Natural killer cell (primary cell): ENCODE results near the gene CMC2. TPM values are rescaled to one million over a fixed set of nuclear protein-coding genes. Genes with fewer than 3 reads are reported as not detected.

Experiments used
- ATAC-seq, 3 donors: fragments of 150-1000 bp in 2 of 3; fragments of 200-7000 bp in 1 of 3; cut with Tn5 transposase; 1 replicate in 1 of 3; 2 replicates in 2 of 3; pipeline ENCODE4 v1.10.0; 2021; ENCODE audit warnings: mild to moderate bottlenecking in 2 of 3, moderate library complexity in 2 of 3
- DNase-seq, 2 donors: peaks; one replicate each; pipeline versions ENCODE4 v3.0.0 to v3.0.0-alpha.2; 2013 to 2021; ENCODE audit warnings: mixed read lengths in 1 of 2
- H3K27ac ChIP-seq: one replicate; pipeline ENCODE4 v1.5.1; 2013; ENCODE audit warnings: mild to moderate bottlenecking, low read length
- H3K27me3 ChIP-seq: one replicate; pipeline ENCODE4 v1.6.1; 2013; ENCODE audit warnings: low read length; ENCODE audit not compliant: control insufficient read depth, insufficient read depth
- H3K36me3 ChIP-seq: one replicate; pipeline ENCODE4 v1.6.1; 2013; ENCODE audit warnings: low read length; ENCODE audit not compliant: control insufficient read depth, insufficient read depth
- H3K4me1 ChIP-seq: one replicate; pipeline ENCODE4 v1.6.1; 2013; ENCODE audit warnings: low read length; ENCODE audit not compliant: control insufficient read depth, insufficient read depth
- H3K4me3 ChIP-seq: one replicate; pipeline ENCODE4 v1.5.1; 2013; ENCODE audit warnings: low read length
- H3K9me3 ChIP-seq: one replicate; pipeline ENCODE4 v1.6.1; 2013; ENCODE audit warnings: low read length; ENCODE audit not compliant: control insufficient read depth, insufficient read depth
- H3K27ac Mint-ChIP-seq, 2 donors: one replicate each; pipeline ENCODE4 v1.8.0; 2022; ENCODE audit warnings: mild to moderate bottlenecking in 2 of 2, mixed read lengths in 2 of 2, moderate library complexity in 1 of 2
- H3K27me3 Mint-ChIP-seq, 2 donors: one replicate each; pipeline ENCODE4 v1.8.0; 2022; ENCODE audit warnings: low read depth in 2 of 2, mixed read lengths in 2 of 2
- H3K36me3 Mint-ChIP-seq: one replicate; pipeline ENCODE4 v1.8.0; 2022; ENCODE audit warnings: mixed read lengths
- H3K4me1 Mint-ChIP-seq, 2 donors: one replicate each; pipeline ENCODE4 v1.8.0; 2022; ENCODE audit warnings: mixed read lengths in 2 of 2
- H3K4me3 Mint-ChIP-seq: one replicate; pipeline ENCODE4 v1.8.0; 2022; ENCODE audit warnings: mild to moderate bottlenecking, moderate library complexity, mixed read lengths
- H3K9me3 Mint-ChIP-seq, 2 donors: one replicate each; pipeline ENCODE4 v1.8.0; 2022; ENCODE audit warnings: mixed read lengths in 2 of 2
- WGBS: methylation state at CpG from one replicate; pipeline ENCODE4 v1.1.7; 2013; ENCODE audit warnings: missing lambda C conversion rate; ENCODE audit not compliant: insufficient coverage; 5-methylcytosine and 5-hydroxymethylcytosine counted together
- intact Hi-C: fragments of 100-400 bp; cut with micrococcal nuclease; formaldehyde crosslinking; loops from one replicate; pipeline ENCODE4 v1.14.2; 2022
- total RNA-seq, 4 donors: library from RNA; stranded (reverse); fragments of 120-200 nt in 1 of 4; gene quantifications; one replicate each; pipeline versions ENCODE4 v1.2.3 to v1.2.4, GENCODE V29; 2013 to 2022
- TF ChIP-seq, protein P1 (sequence below): fragments of 200-600 bp; IDR thresholded peaks from one replicate; pipeline ENCODE4 v1.8.0; 2022; ENCODE audit warnings: antibody characterized with exemption

CMC2 gene
- total RNA-seq, 3 donors from 2014 or later (not counting 1 experiment from before 2014, with no cell fraction given): 52.3 to 63.5 (median 63.2) TPM

DNA sequence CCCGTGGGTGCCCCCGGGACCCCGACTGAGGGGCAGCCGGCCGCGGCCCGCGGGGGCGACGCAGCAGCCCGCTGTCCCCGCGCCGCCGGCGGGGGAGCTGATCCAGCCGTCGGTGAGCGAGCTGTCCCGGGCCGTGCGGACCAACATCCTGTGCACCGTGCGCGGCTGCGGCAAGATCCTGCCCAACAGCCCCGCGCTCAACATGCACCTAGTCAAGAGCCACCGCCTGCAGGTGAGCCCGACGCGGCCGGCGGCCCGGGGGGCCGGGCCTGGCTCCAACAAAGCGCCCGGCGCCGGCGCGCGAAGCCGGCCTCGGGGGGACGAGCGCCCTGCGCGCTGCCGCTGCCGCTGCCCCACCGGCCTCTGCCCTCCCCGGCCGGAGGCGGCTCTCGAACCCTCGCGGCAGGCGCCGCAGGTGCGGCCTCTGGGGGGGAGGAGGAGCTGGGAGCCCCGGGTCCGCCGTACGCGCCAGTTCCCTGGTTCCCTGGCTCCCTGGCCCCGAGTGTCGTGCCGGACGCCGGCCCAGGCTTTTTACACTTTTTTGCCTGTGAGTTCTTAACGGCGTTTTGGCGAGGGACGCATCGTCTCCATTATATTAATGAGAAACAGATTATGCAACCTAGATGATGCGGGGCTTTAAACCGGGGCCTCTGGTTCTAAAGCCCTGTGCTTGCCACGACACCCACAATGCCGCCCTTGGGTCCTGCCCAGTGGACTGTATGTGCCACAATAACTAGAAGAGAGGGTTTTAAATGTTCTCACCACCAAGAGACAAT, 29.5 kb upstream of the CMC2 start:
- DNase-seq (peak in 1 of 2 donors; percentile 70), ATAC-seq (peak; percentile 49 to 66 (median 63))
- H3K4me1 Mint-ChIP-seq: peaks cover 24 to 26% of the 10 kb centered on the region in 2 donors
- intact Hi-C loops: loop anchor here (1.0 kb wide), 3 partner anchors 32 to 60 kb away; partner anchors contain the start of gene GCSH
- under 1% methylated on average over 80 of the region's 80 CpGs for WGBS
- no peaks in the 10 kb centered on the region for H3K27me3 Mint-ChIP-seq
- Histone ChIP-seq H3K4me3 (peak overlapping the region; percentile 38), H3K27me3 (no peaks in the 10 kb centered on the region), H3K9me3 (no peaks in the 10 kb centered on the region), H3K27ac (no peak overlapping the region), H3K36me3 (peaks cover under 1% of the 10 kb centered on the region), H3K4me1 (peaks cover 15% of the 10 kb centered on the region)
- H3K4me3 Mint-ChIP-seq: peak overlapping the region; percentile 86
- TF ChIP-seq, protein P1, sequence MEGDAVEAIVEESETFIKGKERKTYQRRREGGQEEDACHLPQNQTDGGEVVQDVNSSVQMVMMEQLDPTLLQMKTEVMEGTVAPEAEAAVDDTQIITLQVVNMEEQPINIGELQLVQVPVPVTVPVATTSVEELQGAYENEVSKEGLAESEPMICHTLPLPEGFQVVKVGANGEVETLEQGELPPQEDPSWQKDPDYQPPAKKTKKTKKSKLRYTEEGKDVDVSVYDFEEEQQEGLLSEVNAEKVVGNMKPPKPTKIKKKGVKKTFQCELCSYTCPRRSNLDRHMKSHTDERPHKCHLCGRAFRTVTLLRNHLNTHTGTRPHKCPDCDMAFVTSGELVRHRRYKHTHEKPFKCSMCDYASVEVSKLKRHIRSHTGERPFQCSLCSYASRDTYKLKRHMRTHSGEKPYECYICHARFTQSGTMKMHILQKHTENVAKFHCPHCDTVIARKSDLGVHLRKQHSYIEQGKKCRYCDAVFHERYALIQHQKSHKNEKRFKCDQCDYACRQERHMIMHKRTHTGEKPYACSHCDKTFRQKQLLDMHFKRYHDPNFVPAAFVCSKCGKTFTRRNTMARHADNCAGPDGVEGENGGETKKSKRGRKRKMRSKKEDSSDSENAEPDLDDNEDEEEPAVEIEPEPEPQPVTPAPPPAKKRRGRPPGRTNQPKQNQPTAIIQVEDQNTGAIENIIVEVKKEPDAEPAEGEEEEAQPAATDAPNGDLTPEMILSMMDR: no peak
- H3K27ac Mint-ChIP-seq: peak overlapping the region; percentile 45 to 55
- no peaks in the 10 kb centered on the region for H3K9me3 Mint-ChIP-seq
- H3K36me3 Mint-ChIP-seq: no peaks in the 10 kb centered on the region

GRCh38 chr16:81035398-81035974, 28.8 kb upstream of the CMC2 start, which contains the start of gene ATMIN:
ATMIN (plus strand) TSS chr16:81035842; CDS start chr16:81035871, 29 bp downstream.
- H3K9me3 Mint-ChIP-seq: no peaks in the 10 kb centered on the region
- no peaks in the 10 kb centered on the region for H3K9me3 ChIP-seq
- H3K27me3 ChIP-seq: no peaks in the 10 kb centered on the region
- 6% methylated on average over 54 of the region's 54 CpGs for WGBS
- peak within 1 kb of the TSS; percentile 86 for H3K4me3 Mint-ChIP-seq
- TF ChIP-seq, protein P1: peak; percentile 98
- intact Hi-C loops: loop anchor here (1.0 kb wide), 2 partner anchors 31 to 61 kb away; partner anchors contain the start of gene GCSH
- peaks cover 15% of the 10 kb centered on the region for H3K4me1 ChIP-seq
- ATAC-seq (peak; percentile 98), DNase-seq (peak; percentile 89 to 95)
- H3K27ac ChIP-seq: no peak within 1 kb of the TSS
- no peaks in the 10 kb centered on the region for H3K36me3 Mint-ChIP-seq
- peaks cover 24 to 26% of the 10 kb centered on the region in 2 donors for H3K4me1 Mint-ChIP-seq
- peak within 1 kb of the TSS; percentile 45 to 55 for H3K27ac Mint-ChIP-seq
- H3K27me3 Mint-ChIP-seq: no peaks in the 10 kb centered on the region
- H3K4me3 ChIP-seq: peak within 1 kb of the TSS; percentile 38
- no peaks in the 10 kb centered on the region for H3K36me3 ChIP-seq

GRCh38 chr16:81029930-81030604, 23.4 kb upstream of the CMC2 start:
- Mint-ChIP-seq H3K4me3 (no peak overlapping the region), H3K27ac (no peak overlapping the region), H3K27me3 (no peaks in the 10 kb centered on the region), H3K4me1 (no peaks in the 10 kb centered on the region), H3K9me3 (no peaks in the 10 kb centered on the region), H3K36me3 (no peaks in the 10 kb centered on the region)
- H3K27me3 ChIP-seq: no peaks in the 10 kb centered on the region
- DNase-seq: no peak
- TF ChIP-seq, protein P1: no peak
- 91% methylated on average over 9 of the region's 11 CpGs for WGBS
- H3K4me3 ChIP-seq: no peak overlapping the region
- H3K9me3 ChIP-seq: no peaks in the 10 kb centered on the region
- intact Hi-C loops: no loop called here
- no peak overlapping the region for H3K27ac ChIP-seq
- H3K4me1 ChIP-seq: no peaks in the 10 kb centered on the region
- H3K36me3 ChIP-seq: no peaks in the 10 kb centered on the region
- ATAC-seq: no peak
